ENCODE data around the gene RUNDC1.

DNA sequence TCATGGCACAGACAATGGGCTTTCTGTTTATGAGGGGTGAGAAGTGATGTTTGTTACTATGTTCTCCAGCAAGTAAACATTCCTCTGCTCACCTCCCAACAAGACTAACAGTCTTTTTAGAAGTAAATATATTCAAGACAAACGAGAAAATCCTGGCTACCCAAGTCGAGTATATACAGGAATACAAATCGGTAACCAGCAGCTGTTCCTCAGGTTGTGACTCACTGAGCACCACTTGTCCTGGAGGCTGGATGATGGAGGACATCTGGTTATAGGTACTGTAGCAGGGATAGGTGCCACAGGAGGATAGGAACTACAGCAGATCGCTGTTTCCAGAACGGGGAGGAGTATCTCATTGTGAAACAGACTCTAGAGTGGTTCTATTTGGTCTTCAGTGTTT lies 12.5 kb downstream of the RUNDC1 start:
- no peak for TF ChIP-seq CTCF (optimal IDR thresholded peaks at IDR 0.05 in 1 of 3, IDR thresholded peaks at IDR 0.05 in 1 of 3, conservative IDR thresholded peaks at IDR 0.05 in 1 of 3; ENCODE audit: extremely low read depth in 1 of 3, insufficient read depth in 2 of 3, low read length in 3 of 3)
- no peak for TF ChIP-seq EZH2 (IDR thresholded peaks at IDR 0.05; ENCODE audit: low read length)

All from keratinocyte (primary cell).